CD4-positive, alpha-beta T cell treated with Interleukin-4 for 1 hour (primary cell): ENCODE results near the gene TOR1A.

Experiments used
- DNase-seq, 2 donors: peaks; one replicate each; pipeline ENCODE4 v3.0.0-alpha.2; 2020 to 2022

TOR1A gene, protein sequence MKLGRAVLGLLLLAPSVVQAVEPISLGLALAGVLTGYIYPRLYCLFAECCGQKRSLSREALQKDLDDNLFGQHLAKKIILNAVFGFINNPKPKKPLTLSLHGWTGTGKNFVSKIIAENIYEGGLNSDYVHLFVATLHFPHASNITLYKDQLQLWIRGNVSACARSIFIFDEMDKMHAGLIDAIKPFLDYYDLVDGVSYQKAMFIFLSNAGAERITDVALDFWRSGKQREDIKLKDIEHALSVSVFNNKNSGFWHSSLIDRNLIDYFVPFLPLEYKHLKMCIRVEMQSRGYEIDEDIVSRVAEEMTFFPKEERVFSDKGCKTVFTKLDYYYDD

GRCh38 chr9:129823935-129824601 is at the start of gene TOR1A:
Gene TOR1A, minus strand, starts transcription at chr9:129824136. Its CDS starts 51 bp downstream, at chr9:129824085.
- DNase-seq: peak; percentile 93

- DNase-seq: no peak
Observed at GRCh38 chr9:129871046-129871445, 47.1 kb upstream of the TOR1A start.

GRCh38 chr9:129869585-129870501 is 45.9 kb upstream of the TOR1A start:
- DNase-seq: no peak

GRCh38 chr9:129868872-129869486 is 45.0 kb upstream of the TOR1A start:
- peak; percentile 91 to 93 for DNase-seq

DNA sequence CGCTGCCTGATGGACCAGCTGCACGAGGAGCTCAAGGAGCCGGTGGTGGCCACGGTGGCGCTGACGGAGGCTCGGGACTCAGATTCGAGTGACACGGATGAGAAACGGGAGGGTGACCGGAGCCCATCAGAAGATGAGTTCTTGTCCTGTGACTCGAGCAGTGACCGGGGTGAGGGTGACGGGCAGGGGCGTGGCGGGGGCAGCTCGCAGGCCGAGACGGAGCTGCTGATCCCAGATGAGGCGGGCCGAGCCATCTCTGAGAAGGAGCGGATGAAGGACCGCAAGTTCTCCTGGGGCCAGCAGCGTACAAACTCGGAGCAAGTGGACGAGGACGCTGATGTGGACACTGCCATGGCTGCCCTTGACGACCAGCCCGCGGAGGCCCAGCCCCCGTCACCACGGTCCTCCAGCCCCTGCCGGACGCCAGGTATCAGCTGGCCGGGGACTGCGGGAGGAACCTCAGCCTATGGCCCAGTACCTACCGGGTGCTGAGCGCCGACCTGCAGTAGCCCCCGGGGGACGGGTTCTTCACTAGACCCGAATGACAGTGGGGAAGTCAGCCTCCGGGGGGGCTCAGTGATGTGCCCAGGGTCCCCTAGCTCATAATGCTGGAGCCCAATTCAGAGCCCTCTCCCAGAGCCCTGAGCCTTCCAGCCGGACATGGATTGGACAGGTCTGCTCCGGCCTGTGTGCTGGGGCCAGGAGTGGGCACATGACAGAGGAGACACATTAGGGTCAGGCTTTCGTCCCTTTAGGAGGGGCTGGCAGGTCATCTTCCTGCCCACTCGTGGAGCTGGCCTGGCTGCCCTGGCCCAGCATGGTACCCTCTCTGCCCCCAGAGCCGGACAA is 44.3 kb upstream of the TOR1A start:
- DNase-seq: no peak

DNA sequence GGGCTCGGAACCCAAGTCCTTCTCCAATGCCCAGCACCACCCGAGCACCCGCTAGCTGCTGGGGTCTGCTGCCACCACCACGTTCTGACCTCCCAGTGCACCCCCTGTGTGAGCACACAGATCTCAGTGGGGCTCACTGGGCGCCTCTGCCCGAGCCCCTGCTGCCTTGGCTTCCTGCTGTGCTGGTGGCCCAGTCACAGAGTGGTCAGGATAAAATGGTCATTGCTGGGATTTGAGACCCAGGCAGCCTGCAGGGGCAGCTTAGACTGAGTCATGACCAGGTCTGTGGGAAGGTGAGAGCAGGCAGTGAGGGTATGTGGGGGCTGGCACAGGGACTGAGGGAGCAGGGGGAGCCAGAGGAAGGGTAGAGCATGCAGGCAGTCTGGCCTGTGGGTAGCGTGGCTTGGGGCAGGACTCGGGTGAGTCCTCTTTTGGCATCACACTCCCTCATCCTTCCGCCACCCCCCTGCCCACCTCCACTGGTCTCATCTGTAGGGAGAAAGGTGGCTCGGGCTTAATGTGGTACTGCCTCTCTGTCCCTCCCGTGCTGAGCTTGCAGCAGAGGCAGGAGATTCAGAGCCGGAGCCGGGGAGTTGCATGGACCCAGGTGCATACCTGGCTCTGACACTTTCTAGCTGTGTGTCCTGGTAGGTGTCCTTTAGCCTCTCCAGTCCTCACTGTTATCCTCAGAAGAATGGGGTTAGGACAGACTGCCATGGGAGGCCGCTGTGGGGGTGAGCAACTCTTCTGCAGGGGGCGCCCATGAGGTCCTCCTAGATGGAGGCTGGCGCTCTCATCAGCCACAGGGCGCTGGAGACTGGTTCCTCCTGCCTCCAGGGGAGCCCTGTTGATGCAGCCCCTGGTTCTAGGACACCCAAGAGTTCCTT is 43.4 kb upstream of the TOR1A start:
- DNase-seq: no peak

DNA sequence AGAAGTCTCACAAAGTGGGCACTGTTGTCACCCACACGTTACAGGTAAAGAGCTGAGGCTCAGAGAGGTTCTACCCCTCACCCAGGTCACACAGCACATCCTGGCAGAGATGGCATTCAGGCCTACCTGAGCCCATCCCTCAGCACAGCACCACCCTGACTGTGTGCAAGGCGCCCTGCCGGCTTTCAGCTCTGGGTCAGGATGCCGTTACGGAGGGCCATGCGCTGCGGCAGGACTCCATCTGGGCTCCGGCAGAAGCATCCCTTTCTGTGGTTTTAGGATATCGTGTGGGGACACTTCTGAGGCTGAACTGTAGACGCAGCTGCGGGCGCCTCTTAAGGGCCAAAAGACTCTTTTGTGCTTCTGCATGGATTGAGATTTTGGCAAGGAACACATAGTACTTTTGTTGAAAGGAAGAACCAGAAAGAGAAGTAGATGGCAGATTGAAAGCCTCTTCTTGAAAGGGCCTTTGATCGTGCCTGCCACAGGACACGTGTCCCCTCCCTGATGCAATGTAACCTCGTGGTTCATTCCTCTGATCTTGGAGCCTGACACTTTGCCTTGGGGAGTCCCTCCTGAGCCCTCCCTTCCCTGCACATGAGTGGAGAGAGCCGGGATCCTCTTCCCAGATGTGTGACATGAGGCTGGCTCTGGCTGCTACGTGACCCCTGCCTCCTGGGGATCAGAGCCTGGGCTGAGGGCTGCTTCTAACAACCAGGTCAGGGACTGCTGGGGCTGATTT is 42.6 kb upstream of the TOR1A start:
- DNase-seq: peak; percentile 46 to 60

- no peak for DNase-seq
Observed at GRCh38 chr9:129865668-129866320, 41.9 kb upstream of the TOR1A start.

DNA sequence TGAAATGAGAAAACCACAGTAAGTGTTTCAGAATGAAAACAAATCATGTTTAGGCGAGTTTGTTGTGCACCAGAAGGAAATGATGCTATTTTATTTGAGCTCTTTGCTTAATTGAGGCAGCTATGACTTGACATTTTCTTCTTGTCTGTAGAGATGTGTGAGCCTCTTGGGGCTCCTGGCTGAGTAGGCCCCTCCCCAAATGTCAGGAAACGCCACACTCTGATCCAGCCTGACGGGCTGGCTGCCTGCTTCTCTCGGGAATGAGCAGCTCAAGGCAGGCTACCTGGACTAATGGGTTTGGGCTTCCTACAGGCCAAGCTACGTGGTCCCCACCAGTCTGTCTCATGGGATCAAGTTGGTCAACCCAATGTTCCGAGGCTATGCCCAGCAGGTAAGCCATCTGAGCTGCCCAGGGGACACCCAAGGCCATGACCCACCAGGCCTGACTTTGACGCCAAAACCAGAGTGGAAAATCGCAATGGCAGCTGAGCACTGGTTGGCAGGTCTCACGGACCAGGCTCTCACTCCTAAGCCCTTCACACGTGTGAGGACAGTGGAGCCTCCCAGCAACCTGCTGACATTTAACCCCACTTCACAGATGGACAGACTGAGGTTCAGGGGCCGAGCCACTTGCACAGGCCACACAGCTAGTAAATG is 41.2 kb upstream of the TOR1A start:
- no peak for DNase-seq

DNA sequence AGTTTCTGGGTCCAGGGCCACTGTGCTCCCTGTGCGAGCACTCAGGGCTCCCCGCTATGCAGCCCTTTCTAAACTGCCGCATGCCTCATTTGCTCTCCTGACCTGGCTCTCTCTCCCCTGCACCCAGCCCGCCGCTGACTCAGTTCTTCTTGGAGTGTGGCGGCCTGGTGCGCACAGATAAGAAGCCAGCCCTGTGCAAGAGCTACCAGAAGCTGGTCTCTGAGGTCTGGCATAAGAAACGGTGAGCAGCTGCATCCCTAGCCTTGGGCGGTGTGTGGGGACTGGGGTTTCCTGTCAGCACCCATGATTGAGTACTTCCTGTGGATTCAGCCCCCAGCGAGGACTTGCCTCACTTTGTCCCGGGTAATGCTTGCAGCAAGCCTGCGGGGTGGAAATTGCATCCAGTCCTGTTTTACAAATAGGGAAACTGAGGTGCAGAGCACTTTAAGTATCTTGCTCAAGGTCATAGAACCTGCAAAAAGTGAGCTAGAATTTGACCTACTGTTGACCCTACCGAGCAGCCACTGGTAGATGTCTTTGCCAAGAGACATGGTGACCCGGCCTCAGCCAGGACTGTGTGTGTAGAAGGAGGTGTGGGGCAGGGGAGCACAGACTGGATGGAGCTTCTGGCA is 39.2 kb upstream of the TOR1A start:
- peak; percentile 53 to 69 for DNase-seq

DNA sequence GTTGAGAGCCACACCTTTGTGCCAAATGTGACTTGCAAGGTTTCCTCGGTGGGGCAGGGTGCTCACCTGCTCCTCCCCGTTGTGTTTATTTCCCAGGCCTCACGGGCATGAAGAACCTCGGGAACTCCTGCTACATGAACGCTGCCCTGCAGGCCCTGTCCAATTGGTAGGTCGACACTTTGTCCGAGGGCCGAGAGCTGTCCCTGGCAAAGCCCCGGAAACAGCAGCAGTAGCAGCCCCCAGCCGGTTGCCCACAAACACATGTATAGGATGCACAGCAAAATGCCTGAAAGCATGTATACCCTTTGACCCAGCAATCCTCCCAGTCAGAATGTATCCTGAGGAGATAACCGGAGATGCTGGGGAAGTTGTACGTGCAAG is 37.5 kb upstream of the TOR1A start:
- no peak for DNase-seq

- no peak for DNase-seq
Observed at GRCh38 chr9:129860653-129861446, 36.9 kb upstream of the TOR1A start.

DNA sequence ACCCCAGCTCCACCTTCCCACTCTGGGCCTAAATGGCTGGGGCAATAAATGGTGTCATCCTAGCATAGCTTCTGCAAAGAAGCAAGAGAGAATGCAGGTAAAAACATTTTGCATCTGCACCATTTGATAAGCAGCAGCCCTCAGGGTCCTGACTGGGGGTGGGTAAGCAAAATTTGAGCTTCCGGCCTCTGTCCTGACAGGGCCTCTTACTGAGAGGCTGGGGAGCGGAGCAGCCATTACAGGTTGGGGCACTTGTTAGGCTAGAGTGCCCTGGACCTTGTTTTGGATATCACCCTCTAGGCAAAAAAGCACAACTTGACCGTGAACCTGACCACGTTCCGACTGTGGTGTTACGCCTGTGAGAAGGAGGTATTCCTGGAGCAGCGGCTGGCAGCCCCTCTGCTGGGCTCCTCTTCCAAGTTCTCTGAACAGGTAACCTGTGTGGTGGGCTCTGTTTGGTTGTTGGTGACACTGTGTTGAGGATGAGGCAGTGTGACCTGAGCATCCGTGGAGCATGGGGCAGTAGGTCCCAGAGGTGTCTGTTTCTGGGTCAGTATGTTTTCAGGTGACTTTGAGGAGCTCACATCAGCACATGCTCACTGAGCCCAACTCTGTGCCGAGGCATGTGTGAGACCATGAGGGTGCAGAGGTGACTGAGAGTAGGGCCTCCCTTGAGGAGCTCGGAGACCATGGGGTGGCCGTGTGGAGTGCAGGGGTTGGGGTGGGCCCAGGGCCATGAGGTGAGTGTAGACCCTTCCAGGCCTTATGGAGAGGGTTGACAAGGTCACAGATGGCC is 34.4 kb upstream of the TOR1A start:
- DNase-seq: no peak

DNA sequence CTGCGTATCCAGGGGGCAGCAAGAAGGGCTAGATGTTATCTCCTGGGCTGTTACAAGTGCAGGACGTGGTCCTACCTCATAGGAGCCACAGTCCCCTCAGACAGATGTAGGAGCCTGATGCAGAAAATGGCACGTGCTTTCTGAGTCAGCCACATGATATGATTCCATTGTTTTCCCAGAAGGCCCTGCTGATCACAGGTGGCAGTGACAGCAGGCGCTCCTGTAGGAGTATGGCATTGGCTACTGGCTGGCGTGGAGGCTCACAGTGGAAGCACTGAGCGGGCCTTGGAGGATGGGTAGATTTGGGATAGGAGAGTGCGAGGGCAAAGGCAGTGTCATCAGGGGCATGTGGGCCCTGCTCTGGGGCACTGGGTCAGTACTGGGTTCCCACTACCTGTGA is 33.3 kb upstream of the TOR1A start:
- DNase-seq: no peak

- DNase-seq: no peak
Observed at GRCh38 chr9:129854588-129855110, 30.7 kb upstream of the TOR1A start.

DNA sequence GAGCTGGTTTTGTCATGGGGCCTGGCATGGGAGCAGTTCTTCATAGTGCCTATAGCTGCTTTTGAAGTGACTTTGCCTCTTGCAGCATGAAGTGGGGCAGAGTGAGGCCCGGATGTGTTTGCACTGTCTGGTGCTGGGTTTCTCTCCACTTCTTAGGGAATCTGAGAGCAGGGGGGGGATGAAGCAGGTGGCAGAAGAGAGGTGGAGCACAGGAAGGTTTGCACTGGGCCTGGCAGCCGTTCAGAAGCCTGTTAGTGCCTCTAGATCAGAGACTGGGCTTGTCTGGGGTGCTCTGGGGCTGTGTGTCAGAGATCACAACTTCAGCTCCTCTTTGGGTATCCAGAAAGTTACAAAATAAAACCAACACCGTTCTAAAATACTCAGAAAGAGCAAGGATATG is 29.7 kb upstream of the TOR1A start:
- DNase-seq: no peak

DNA sequence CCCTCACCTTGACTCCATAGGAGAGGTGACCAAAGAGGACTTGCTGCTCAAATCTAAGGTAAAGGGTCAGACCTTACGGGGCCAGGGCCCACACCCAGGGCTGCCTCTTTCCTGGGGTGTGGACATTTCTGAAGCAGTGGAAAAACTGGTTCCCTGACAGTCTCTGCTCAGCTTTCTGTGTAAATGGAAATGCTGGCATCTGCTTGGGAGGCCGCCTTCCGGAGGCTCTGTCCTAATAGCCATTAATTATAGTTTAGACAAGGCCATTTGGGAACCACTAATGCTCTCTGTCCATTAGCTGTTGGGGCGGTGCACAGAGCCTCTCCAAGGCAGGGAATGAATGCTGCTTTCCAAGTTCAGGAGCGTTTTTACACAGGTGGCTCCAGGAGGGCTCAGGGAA is 28.6 kb upstream of the TOR1A start:
- no peak for DNase-seq
